UCSD-AML1 (cell line): ENCODE results near the gene EPHA2.
"Not testable (repeated sequence)": the region's sequence is repeated elsewhere in the genome, so short reads cannot be mapped to it uniquely, and the experiment has no call there.

Source experiments
- DNase-seq: peaks from one replicate; lab custom pipeline; 2025; ENCODE audit not compliant: unreplicated experiment; lab: John Stamatoyannopoulos, UW

EPHA2 gene

DNA sequence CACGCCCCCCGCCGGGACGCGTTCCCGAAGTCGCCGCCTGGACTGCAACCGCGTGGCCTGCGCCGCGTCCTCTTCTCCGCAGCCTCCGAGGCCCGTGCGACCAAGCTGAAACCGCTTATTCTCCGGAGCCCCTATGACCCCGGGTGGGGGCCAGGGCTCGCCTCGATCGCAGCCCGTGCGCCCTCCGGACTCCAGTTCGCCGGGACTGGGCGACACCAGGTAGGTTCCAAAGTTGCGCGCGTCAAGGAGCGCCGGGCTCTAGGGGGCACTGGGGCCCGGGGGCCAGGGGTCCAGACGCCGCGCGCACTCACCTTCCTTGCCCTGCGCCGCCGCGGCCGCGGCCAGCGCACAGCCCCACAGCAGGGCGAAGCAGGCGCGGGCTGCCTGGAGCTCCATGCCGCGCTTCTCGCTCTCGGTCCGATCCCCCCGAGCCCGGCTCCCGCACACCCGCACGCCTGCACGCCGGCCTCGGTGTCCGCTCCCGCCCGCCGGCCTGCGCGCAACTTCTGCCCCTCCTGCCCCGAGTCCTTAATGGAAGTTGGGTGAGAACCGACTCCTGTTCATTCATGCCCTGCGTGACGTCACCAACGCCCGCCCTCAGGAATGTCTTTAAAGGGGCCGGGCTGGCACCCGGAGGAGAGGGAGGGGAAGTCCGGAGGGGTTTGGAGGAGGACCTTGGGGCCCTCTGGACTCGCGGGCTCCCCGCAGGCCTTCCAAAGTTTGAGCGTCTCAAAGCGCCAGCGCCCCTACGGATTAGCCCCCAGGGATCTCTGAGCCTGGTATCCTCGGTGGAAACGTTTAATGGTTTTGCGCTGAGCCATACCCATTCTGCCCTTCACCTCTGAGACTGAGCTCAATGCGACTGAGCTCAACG lies at the start of gene EPHA2:
Gene EPHA2, minus strand, starts transcription at position 533 of the 874 bp plus-strand sequence. Its CDS starts 137 bp downstream, at position 396.
- DNase-seq: peak; percentile 67

DNA sequence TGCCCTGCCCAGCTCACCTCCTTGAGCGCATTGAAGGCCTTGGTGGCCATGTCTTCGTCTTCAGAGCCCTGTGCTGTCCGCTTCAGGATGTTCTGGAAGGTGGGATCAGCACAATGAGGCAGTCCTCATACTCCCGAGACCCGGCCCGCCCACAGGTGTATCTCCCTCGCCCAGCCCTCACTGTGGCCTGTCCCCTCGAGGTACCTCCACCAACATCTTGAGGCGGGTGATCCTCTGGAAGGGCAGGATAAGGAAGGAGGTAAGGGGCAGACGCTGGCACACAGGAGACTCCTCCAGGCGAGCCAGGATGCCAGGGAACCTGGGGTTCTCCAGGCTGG lies 49.4 kb upstream of the EPHA2 start:
- DNase-seq: no peak

DNA sequence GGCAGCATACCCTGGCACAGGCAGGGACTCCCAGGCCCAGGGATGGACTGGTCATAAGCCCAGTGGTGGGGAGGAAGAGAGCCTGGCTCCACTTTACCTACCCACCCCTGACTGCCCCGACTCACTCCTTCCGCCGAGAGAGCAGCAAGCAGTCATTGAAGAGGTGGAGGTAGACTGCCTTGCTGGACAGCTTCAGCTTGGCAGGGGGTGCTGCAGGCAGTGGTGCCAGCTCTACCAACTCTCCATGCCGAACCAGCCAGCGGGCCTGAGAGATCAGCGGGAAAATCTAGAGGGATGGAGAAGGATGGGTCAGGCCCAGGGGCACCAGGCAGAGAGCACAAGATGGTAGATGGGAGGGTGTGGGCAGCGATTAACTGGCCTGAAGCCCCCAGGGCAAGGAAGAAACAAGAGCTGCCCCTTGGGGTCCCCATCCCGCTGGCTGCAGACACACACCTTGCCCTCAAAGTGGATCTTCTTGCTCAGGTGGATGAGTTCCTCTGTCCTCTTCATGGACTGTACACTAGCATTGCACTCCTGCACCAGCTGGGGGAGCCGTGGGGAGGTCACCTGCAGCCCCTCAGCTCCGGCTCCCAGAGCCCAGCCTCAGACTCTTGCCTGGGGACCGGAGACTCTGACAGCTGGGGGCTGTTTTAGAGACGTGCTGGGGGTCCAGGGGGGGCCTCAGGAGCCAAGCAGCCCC lies 48.9 kb upstream of the EPHA2 start:
- peak; percentile 23 for DNase-seq

DNA sequence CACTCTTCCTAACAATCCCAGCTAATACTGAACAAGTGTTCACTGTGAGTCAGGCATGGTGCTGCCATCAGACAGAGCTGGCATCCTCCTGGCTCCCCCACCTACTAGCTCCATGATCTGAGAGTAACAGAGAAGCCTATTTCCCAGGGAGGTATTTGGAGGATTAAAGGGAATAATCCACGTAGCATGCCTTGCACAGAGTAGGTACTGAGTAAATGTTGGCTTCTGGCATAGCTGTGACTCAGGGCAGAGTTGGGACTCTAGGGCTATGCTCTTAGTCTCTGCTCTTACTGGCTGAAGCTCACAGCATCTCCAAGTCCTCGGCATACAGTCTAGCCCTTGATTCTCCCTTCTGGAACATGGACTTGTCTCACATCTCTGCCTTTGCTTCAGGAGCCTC lies 48.3 kb upstream of the EPHA2 start:
- DNase-seq: no peak

DNA sequence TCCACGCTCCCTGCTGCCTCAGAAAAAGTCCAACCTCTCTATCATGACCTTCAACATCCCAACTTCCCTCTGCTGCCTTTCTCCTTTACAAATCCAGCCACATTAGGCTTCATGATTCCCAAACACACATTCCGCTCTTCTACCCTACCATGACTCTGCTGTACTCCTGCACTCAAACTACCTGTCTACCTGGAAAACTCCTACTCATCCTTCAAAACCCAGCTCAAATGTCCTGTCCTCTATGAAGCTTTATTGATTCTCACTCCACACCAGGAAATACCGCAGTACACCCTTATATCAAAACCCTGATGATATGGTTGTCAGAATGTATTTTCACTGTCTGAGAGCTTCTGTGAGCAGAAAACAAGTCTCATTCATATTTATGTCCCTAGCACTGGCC lies 47.7 kb upstream of the EPHA2 start:
- no peak for DNase-seq

DNA sequence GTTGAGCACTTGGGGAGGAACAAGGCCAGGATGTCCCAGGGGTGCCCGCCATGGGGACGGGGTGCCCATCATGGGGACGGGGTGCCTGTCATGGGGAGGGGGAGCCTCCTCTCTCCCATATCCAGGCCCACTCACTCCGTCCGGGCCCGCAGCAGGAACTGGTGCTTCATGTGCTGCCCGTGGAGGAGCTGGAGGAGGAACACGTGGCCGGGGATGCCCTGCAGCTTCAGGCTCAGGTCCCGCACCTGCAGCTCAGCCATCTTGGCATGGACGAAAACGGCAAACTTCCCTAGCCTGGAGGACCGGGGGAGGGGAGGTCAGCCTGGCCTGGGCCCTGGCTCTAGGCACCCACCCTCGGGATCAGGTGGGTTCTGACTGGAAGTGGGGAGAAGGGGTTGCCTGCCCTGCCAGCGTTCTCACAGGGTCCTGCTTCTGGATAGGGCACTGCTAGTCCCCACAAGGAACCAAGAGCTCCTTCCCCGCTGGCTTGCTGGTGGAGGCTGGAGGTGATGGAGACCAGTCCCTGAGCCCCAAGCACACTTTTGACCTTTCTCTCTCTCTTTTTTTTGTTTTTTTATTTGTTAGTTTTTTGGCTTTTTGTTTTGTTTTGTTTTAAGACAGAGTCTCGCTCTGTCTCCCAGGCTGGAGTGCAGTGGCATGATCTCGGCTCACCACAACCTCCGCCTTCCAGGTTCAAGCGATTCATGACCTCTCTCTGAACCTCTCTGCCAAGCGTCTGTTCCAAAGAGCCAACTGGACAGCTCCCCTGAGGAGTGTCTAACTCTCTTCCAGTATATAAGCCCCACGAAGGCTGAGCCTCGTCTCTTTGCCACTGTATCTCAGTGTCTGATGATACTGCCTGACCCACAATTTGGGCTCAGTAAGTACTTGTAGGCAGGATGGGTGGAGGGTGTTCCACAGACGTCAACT lies 46.7 kb upstream of the EPHA2 start:
- DNase-seq: no peak

DNA sequence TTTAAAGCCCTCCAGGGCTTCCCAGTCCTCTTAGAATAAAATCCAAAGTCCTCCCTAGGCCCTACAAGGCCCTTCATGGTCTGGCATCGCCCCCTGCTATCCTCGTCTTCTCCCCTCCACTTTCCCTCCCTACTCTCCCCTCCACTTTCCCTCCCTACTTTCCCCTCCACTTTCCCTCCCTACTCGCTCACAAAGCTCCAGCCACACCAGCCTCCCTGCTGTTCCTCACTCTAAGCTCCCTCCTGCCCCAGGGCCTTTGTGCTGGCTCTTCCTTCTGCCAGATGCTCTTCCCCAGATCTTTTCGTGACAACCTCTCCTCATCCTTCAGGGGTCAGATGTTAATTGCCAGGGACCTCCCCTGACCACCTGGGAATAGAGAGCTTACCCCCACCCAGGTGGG lies 43.8 kb upstream of the EPHA2 start:
- no peak for DNase-seq

DNA sequence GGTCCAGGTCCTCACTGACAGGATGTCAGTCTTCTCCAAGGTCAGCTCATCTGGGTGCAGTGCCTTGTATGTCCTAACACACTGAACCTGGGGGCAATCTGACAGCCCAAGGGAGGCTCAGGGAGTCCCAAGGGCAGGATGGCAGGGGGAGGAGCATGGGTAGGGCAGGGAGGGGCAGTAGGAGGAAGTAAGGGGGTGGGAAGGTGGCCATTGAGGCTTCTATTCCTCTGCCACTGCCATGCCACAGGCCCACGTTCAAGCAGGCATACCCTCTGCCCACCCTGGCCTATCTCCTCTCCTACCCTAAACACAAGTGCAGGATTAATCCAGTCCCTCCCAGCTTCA lies 43.3 kb upstream of the EPHA2 start:
- DNase-seq: no peak

DNA sequence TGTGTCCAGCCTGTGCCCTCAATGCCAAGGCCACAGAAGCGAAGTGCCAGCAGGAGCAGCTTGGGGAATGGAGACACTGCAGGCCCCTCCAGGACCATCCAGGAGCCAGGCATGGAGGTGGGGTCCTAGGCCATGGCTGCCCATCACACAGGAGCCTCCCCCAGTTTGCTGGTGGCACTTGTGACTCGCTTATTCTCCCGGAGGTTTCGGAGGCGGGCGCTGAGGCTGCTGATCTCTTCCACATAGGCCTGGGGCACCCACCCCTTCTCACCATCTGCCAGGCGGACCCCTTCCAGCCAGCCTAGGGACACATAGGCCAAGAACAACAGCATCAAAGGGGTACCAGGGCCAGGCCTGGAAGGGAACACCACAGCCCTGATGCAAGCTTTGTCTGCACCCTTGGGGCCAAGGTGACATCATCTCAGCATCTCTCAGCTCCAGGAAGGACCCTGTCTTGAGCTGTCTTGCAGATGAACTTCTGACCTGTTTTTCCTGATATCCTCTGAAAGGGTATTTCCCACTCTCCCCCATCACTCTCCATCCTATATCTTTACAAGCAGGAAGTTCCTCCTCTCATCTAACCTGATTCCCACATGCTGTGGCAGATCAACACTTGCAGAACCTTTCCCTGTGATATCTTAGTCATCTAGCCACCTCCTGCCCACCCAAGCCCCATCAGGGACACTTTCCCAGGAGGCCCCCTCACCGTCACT lies 42.7 kb upstream of the EPHA2 start:
- no peak for DNase-seq

DNA sequence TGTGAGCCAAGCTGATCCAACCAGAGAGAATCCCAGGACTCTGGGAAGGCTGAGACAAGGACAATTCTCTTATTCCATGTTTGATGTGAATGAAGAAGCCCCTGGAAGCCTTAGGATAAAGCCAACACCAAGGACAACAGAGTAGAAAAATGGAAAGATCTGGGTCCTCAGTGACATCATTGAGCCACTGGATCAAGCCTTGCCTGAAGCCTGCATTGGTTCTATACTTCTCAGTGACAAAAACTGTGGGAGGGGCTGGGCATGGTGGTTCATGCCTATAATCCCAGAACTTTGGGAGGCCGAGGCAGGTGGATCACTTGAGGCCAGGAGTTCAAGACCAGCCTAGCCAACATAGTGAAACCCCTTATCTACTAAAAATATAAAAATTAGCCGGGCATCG lies 41.0 kb upstream of the EPHA2 start:
- DNase-seq: no peak

DNA sequence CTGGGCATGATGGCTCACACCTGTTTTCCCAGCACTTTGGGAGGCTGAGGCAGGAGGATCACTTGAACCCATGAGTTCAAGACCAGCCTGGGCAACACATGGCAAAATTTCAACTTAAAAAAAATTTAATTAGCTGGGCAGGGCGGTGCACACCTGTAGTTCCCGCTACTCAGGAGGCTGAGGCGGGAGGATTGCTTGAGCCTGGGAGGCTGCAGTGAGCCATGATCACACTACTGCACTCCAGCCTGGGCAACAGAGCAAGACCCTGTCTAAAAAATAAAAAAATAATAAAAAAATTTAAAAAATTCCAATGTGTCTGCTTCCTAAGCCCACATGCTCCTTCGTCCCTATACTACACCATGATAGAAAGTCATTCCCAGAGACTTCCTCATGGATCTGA lies 40.3 kb upstream of the EPHA2 start:
- not testable (repeated sequence) for DNase-seq

DNA sequence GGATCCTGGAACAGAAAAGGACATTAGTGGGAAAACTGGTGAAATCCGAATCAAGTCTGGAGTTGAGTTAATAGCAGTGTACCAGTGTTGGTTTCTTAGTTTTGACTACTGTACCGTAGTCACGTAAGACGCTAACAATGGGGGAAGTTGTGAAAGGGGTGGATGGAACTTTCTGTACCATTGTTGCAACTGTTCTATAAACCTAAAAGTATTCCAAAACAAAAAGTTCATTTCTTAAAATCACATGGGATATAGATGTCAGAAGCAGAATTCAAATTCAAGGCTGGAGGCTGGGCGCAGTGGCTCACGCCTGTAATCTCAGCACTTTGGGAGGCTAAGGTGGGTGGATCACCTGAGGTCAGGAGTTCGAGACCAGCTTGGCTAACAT lies 39.6 kb upstream of the EPHA2 start:
- no peak for DNase-seq

DNA sequence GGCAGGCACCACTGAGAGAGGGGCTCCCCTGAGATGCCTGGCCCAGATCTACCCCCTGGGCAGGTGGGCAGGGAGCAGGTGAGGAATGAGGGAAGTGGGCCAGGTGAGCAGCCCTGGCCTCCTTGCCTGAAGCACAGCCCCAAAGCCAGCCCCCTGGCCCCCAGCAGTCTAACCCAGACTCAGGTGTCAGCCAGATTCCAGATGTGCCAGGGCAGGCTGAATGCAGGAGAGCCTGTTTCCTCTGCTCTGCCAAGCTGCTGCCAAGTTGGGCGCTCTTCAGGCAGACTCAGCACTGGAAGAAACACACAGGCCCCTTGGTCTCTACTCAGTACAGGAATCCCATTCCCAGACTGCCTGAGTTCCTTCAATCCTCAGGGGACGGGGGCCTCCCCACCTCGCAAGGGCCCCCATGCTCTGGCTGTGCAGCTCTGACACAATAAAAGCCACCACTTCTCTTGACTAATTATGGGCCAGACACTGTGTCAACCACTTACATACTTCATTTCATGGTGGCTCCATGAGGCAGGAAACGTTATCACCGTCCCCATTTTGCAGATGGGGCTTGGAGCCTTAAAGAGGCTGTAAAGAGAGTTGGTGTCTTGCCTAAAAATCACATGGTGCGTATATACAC lies 36.2 kb upstream of the EPHA2 start:
- DNase-seq: no peak

DNA sequence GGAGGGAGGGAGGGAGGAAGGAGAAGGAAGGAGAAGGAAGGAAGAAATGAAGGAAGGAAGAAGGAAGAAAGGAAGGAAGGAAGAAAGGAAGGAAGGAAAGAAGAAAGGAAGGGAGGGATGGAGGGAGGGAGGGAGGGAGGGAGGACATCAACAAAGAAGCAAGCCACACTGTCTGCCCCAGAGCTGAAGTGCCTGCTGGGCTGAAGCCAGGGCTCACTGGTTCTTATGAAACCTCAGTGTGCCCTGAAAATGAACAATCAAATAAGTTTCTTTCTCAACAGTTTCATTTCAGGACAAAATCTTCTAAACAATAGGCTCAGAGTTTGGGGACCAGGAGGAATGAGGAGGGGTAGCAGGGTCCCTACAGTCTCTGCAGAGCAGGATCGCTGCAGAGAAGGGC lies 35.4 kb upstream of the EPHA2 start:
- no peak for DNase-seq

DNA sequence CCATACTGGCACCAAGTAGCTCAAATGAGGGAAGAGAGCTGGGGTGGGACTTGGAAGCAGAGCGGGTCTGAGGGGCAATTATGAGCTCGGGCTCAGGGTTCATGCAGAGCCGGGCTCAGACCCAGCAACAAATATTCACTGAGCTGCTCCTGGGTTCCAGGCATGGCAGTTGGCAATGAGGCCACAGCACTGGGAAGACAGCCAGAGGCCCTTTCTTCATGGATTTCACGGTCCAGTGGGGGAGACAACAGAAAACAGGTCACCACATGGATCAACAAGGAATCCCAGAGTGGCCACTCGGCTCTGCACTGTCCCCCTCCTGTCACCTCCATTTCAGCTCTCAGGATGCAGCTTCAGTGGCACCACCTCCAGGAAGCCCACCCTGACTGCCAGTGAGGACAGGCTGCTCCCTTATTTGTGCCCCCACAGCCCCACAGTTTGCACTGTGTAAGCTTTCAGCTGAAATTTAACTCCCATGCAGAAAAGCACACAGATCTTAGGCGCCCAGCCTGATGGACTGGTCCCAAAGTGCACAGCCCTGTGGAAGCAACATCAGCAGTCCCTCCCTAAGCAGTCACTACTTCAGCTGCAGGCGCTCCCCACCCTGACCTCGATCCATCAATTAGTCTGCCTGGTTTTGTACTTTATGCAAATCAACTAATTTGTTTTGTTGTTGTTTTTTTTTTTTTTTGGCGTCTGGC lies 34.2 kb upstream of the EPHA2 start:
- DNase-seq: no peak

DNA sequence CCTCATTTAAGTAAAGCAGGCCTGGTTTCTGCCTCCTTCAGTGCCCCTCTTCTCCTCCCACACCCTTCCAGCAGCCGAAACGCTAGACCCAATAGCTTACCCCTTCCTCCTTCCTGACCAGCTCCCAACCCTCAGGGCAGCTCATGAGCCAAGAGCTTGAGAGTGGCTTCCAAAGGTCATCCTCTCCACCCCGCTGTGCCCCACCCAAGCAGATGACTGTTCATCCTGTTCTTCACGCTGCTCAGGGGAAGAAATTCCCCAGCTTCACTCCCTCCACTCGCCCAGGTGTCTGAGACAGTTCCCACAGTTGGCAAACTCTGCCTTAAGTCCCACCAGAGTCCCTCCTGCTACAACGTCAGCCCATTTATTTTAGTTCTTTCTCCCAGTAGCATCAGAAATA lies 33.1 kb upstream of the EPHA2 start:
- no peak for DNase-seq

DNA sequence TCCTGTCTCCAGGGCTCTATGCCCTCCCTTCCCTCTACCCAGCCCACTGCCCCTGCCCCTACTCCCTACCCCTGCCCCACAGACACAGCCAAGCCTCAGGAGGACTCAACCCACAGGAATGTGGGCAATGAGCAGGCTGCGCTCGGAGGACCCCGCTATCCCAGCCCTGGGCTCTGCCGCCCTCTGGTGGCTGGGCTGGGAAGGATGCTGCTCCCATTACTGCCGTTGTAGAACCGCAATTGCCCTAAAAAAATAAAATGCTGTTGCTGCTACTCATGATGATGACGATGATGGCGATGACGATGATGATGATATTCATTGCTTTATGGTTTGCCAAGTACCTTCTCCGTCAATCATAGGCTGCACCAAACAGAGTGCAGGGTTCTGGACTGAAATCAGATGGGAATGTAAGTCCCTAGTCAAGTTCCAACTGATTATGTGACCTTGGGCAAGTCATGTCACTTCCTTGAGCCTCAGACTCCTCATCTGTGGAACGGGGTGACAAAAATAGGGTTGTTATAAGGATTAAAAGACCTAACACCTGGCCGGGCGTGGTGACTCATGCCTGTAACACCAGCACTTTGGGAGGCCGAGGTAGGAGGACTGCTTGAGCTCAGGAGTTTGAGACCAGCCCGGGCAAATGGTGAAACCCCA lies 32.0 kb upstream of the EPHA2 start:
- DNase-seq: peak; percentile 77

DNA sequence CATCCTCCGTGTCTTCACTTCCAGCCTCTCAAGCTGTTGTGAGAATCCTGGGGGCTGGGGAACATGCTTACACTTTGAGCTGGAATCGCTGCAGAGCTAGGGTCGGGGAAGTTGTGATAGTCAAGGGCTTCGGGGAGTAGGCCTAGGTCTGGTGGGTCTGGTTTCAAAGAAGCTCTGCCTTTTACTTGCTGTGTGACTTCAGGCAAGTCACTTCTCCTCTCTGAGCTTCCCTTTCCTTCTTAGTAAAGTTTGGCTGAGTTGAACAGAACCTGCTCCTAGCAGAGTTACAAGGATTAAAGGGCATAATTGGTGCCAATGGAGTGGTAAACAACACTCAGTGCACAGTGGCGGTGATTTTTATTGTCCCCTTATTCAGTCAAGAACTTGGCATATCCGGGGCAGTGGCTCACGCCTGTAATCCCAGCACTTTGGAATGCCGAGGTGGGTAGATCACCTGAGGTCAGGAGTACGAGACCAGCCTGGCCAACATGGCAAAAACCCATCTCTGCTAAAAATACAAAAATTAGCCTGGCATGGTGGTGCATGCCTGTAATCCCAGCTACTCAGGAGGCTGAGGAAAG lies 30.9 kb upstream of the EPHA2 start:
- DNase-seq: no peak
